HepG2 (cell line): ENCODE data around the gene SLC34A3. TPM values are rescaled to one million over a fixed set of nuclear protein-coding genes. Genes with fewer than 3 reads are reported as not detected.
A peak's percentile ranks its signal among the peaks of the same experiment; 100 is the strongest.

ENCODE experiments used
- ATF1 ChIP-seq: IDR thresholded peaks from 2 replicates; pipeline ENCODE4 v1.6.1; 2016; ENCODE audit warnings: mild to moderate bottlenecking, control low read depth
- DMAP1 ChIP-seq: IDR thresholded peaks from 2 replicates; pipeline ENCODE4 v1.6.1; 2016
- EHMT2 ChIP-seq: fragments of 200-600 bp; sonication (generic); IDR thresholded peaks from 2 replicates; pipeline ENCODE4 v1.7.0; 2017; ENCODE audit warnings: antibody characterized with exemption, low read depth, low read length, borderline replicate concordance
- FOXP4 ChIP-seq: sonication (generic); formaldehyde crosslinking; IDR thresholded peaks from 2 replicates; pipeline ENCODE4 v1.4.0; 2020; ENCODE audit warnings: missing genetic modification reagents
- GFI1 ChIP-seq: sonication (generic); formaldehyde crosslinking; IDR thresholded peaks from 2 replicates; pipeline ENCODE4 v1.5.0; 2020; ENCODE audit warnings: missing genetic modification reagents, mild to moderate bottlenecking, borderline replicate concordance
- IRF9 ChIP-seq: sonication (generic); formaldehyde crosslinking; IDR thresholded peaks from 2 replicates; pipeline ENCODE4 v1.8.0; 2022; ENCODE audit warnings: missing genetic modification reagents, mild to moderate bottlenecking, borderline replicate concordance
- JUN ChIP-seq: sonication (generic); formaldehyde crosslinking; IDR thresholded peaks from 2 replicates; pipeline ENCODE4 v1.4.0; 2020; ENCODE audit warnings: mild to moderate bottlenecking, missing genetic modification reagents
- KLF16 ChIP-seq, 2 experiments: sonication (generic) in 1 of 2; formaldehyde crosslinking in 1 of 2; IDR thresholded peaks; 2 replicates each; pipeline versions ENCODE4 v1.6.1 to v1.8.0; 2016 to 2023; ENCODE audit warnings: missing genetic modification reagents in 2 of 2, missing compliant biosample characterization in 1 of 2
- LRRFIP1 ChIP-seq: sonication (generic); formaldehyde crosslinking; conservative IDR thresholded peaks from 2 replicates; pipeline ENCODE4 v1.4.0; 2020; ENCODE audit warnings: missing genetic modification reagents
- MBD4 ChIP-seq: IDR thresholded peaks from 2 replicates; pipeline ENCODE4 v1.6.1; 2012; ENCODE audit warnings: low read length, inconsistent platforms, borderline replicate concordance
- MED1 ChIP-seq: sonication (generic); formaldehyde crosslinking; IDR thresholded peaks from 2 replicates; pipeline ENCODE4 v1.4.0; 2020; ENCODE audit warnings: missing genetic modification reagents
- NKX3-1 ChIP-seq: sonication (generic); formaldehyde crosslinking; IDR thresholded peaks from 2 replicates; pipeline ENCODE4 v1.5.0; 2020; ENCODE audit warnings: missing genetic modification reagents
- PAXIP1 ChIP-seq: sonication (generic); formaldehyde crosslinking; conservative IDR thresholded peaks from 2 replicates; pipeline ENCODE4 v1.4.0; 2020; ENCODE audit warnings: mild to moderate bottlenecking, missing genetic modification reagents, moderate library complexity
- RAD21 ChIP-seq: fragments of 450-650 bp; formaldehyde crosslinking; IDR thresholded peaks from 2 replicates; pipeline ENCODE4 v1.5.0; 2020; ENCODE audit warnings: mild to moderate bottlenecking
- SALL2 ChIP-seq: sonication (generic); formaldehyde crosslinking; IDR thresholded peaks from 2 replicates; pipeline ENCODE4 v1.8.1; 2023; ENCODE audit warnings: mild to moderate bottlenecking, missing genetic modification reagents, inconsistent platforms
- SETDB1 ChIP-seq: sonication (generic); formaldehyde crosslinking; IDR thresholded peaks from 2 replicates; pipeline ENCODE4 v1.5.1; 2020; ENCODE audit warnings: missing genetic modification reagents, mild to moderate bottlenecking, borderline replicate concordance
- SMAD1 ChIP-seq: sonication (generic); formaldehyde crosslinking; IDR thresholded peaks from 2 replicates; pipeline ENCODE4 v1.4.0; 2020; ENCODE audit warnings: missing genetic modification reagents, low read depth, mild to moderate bottlenecking, borderline replicate concordance
- ZNF317 ChIP-seq: sonication (generic); formaldehyde crosslinking; IDR thresholded peaks from 2 replicates; pipeline ENCODE4 v1.5.0; 2020; ENCODE audit warnings: mild to moderate bottlenecking, missing genetic modification reagents
- ZNF547 ChIP-seq: sonication (generic); formaldehyde crosslinking; IDR thresholded peaks from 2 replicates; pipeline ENCODE4 v1.5.1; 2020; ENCODE audit warnings: mild to moderate bottlenecking, missing genetic modification reagents
- ZNF564 ChIP-seq: sonication (generic); formaldehyde crosslinking; IDR thresholded peaks from 2 replicates; pipeline ENCODE4 v1.8.1; 2023; ENCODE audit warnings: mild to moderate bottlenecking, missing genetic modification reagents
- ZSCAN22 ChIP-seq: sonication (generic); formaldehyde crosslinking; IDR thresholded peaks from 2 replicates; pipeline ENCODE4 v1.4.0; 2020; ENCODE audit warnings: mild to moderate bottlenecking, missing genetic modification reagents
- ZSCAN29 ChIP-seq: sonication (generic); formaldehyde crosslinking; conservative IDR thresholded peaks from 2 replicates; pipeline ENCODE4 v1.4.0; 2020; ENCODE audit warnings: mild to moderate bottlenecking, missing genetic modification reagents
- polyA plus RNA-seq, 8 experiments: library from polyadenylated mRNA; depleted of rRNA in 3 of 8; stranded (reverse) in 7 of 8; unstranded in 1 of 8; fragments of >200 nt; fragmentation: Illumina TruSeq in 4 of 8; extraction: Trizol in 4 of 8; gene quantifications; 2 replicates each; pipeline versions ENCODE4 v1.2.1 to v1.2.3, GENCODE V29; 2011 to 2016; ENCODE audit warnings: low read depth in 4 of 8, missing spikeins in 1 of 8, mixed read lengths in 1 of 8; ENCODE audit not compliant: insufficient read depth in 1 of 8
- total RNA-seq, 5 experiments: library from RNA; depleted of rRNA; stranded (reverse); fragments of >200 nt; fragmentation: Illumina TruSeq; extraction: Trizol; gene quantifications; 2 replicates each; pipeline ENCODE4 v1.2.3, GENCODE V29; 2016; ENCODE audit warnings: low read depth in 1 of 5

SLC34A3 gene
- total and polyA plus RNA-seq, 2 of the 13 experiments (the other 11 are each of a cell fraction or from before 2014, with no cell fraction given) = 0.07 to 1.0 TPM

DNA sequence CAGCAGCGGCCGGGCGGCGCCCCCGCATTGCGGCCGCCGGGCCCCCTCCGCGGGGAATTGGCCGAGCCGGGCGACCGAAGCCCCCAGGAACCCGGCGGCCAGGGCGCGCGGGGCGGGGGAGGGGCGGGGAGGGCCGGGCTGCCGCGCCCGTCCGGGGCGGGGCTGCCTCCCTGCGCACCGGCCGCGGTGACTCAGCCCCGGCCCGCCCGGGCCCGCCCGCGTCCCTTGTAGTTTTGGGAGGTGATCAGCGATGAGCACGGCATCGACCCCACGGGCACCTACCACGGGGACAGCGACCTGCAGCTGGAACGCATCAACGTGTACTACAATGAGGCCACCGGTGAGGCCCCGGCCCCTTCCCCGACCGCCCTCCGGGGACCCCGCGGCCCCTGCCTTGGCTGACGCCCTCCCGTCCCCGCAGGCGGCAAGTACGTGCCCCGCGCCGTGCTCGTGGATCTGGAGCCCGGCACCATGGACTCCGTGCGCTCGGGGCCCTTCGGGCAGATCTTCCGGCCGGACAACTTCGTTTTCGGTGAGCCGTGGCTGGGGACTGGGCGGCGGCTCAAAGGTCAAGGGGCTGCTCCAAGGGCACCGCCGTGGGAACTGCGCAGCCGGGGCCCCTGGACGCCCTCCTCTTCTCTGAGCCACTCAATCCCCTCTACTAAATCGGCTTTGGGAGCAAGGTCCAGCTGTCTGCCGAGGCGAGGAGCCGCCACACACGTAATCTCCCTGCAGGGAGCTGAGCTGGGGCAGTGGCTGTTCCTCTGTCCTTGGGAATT, 11.0 kb downstream of the SLC34A3 start (continued):
- TF ChIP-seq FOXP4 (CRISPR knock-in tag) (no peak), ZNF317 (CRISPR knock-in tag) (peak; percentile 49; the same call in 1 of the 2 replicates), IRF9 (no peak), ZSCAN29 (CRISPR knock-in tag) (no peak), LRRFIP1 (no peak), KLF16 (CRISPR knock-in tag; IDR thresholded peaks at IDR 0.05) (peak in 1 of 2 experiments; percentile 71; a peak in 2 of 4 replicates), RAD21 (CRISPR knock-in tag) (peak; percentile 37; the same call in 1 of the 2 replicates), SALL2 (CRISPR knock-in tag) (no peak), SETDB1 (CRISPR knock-in tag) (no peak), JUN (CRISPR knock-in tag) (no peak), DMAP1 (CRISPR knock-in tag) (no peak), PAXIP1 (CRISPR knock-in tag) (peak; percentile 78), MBD4 (no peak), ZSCAN22 (no peak), NKX3-1 (no peak), MED1 (CRISPR knock-in tag) (peak; percentile 50), GFI1 (CRISPR knock-in tag) (no peak), ATF1 (CRISPR knock-in tag) (no peak), EHMT2 (no peak), ZNF564 (CRISPR knock-in tag) (no peak), ZNF547 (0 out of 2 replicates have a peak, but pooled peaks have one; percentile 49), SMAD1 (CRISPR knock-in tag) (no peak)
